DMS53 treated with DMSO at 0.1 percent for 48 hours (cell line): ENCODE results near the gene ATP2B2.

Experiments used
- DNase-seq: peaks from one replicate; lab custom pipeline; 2025; ENCODE audit not compliant: unreplicated experiment; lab: John Stamatoyannopoulos, UW

ATP2B2 gene

DNA sequence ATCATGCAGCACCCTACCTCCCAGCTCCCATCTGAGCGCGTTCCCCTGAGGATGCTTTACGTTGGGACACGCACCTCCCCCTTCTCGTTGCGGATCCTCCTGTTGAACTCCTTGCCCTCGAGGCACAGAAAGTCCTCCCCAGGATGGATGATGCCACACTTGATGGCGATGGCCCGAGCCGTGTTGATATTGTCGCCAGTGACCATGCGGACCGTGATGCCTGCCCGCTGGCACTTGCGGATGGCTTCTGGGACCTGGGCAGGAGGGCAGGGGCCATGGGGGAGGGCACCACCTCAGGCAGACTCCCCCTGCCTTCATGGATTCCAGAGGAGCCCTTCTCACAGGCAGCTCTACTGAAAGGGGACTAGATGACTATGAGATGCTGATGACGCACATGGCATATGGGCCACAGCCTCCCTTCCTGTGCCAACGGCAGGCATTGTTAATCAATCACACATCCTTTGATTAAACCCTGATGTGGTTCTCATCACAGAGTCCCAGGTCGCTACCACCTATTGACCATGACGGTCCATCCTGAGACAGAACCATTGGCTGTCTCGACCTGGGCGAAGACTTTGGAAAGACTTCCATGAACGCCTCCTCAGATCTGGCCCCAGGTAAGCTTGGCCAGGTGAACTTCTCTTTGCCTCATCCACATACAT, 154.9 kb downstream of the ATP2B2 start:
- DNase-seq = no peak

DNA sequence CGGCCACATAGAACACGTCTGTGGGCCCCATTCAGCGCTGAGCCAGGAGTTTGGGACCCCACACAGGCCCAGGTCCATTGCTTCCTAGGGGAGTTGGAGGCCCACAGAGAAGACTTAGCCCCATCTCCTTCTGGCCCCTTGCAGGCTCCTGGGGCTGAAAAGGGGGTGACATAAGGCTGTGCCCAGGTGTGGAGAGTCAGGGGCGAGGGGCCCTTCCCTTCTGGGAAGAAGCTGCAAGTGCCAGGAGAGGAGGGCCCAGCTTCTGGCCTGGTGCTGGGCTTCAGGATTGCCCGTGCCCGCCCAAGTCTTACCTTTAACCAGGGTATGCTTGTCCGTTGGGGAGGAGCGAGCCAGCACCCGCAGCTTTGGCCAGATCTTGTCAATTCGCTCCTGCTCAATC, 155.6 kb downstream of the ATP2B2 start:
- no peak for DNase-seq

GRCh38 chr3:10348404-10348721, 157.0 kb downstream of the ATP2B2 start:
- DNase-seq = no peak

DNA sequence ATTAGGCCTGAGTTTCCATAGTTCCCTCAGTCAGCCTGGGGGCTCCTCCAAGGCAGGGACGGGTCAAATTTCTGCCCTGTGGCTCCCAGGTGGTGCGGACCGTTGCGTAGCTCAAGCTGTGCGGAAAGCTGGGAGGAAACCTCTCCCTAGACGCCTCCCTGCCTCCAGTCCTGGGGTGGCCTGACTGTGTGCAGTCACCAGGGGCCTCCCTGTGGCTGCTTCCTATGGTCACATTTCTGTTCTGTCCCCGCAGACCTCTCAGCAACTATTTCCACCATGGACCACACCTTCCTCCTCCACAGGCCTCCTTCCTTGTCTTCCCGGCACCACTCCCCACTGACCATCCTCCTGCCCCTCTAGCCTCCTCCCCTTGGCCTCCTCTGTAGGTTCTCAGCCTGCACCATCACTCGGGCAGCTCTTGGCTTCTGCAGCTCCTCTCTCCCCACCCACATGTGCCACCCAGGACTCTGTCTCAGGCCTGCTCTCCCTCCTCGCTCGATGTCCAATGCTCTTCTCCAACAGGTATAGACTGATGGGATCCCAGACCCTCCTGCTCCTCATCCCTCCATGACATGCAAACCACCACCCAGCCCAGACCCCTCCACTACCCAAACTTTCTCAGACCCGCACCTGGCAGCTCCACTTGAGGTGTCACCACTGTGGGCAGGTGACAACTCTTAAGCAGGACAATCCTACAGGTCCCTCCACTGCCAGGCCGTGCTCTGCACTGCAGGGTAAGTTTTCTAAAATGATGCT, 157.6 kb downstream of the ATP2B2 start:
- no peak for DNase-seq

DNA sequence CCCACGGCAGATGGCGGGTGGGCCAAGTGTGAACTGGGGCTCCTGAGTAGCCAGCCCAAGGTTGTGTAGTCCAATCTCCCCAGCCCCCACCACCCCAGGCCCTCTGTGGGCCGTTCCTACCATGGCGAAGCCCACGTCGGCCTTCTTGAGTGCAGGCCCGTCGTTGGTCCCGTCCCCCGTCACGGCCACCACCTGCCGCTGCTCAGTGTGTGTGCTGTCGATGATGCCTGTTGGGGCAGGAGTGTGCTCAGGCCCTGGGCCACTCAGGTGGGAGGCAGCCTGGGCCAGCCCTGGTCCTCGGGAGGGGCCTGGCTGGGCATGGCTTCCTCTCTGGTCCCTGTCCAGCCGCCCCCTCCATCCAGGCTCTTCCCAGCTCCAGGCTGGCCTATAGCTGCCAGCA, 159.5 kb downstream of the ATP2B2 start:
- DNase-seq = no peak

DNA sequence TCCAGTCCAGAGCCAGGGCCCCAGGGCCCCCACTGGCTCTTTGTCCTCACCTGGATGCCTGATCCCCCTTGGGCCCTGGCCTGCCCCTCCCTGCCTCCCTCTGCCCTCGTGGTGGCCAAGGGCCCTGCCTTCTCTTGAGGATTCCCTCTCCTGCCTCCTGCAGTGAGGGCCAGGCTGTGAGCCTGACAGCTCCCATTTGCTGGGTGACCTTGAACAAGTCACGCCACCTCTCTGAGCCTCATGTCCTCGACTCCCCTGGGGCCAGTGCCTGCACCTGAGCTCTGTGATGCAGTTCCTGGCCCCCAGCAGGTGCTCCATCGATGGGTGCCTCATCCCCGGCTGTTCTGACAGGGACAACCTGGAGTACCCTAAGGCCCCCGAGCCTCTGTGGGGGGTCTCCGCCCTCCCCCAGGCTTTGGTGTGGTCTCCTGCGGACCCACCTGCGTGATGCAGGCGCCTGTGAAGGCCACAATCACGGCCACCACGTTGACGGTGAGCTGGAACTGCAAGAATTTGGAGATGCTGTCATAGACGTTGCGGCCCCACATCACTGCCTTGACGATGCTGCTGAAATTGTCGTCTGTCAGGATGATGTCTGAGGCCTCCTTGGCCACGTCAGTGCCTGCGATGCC, 160.3 kb downstream of the ATP2B2 start:
- no peak for DNase-seq

DNA sequence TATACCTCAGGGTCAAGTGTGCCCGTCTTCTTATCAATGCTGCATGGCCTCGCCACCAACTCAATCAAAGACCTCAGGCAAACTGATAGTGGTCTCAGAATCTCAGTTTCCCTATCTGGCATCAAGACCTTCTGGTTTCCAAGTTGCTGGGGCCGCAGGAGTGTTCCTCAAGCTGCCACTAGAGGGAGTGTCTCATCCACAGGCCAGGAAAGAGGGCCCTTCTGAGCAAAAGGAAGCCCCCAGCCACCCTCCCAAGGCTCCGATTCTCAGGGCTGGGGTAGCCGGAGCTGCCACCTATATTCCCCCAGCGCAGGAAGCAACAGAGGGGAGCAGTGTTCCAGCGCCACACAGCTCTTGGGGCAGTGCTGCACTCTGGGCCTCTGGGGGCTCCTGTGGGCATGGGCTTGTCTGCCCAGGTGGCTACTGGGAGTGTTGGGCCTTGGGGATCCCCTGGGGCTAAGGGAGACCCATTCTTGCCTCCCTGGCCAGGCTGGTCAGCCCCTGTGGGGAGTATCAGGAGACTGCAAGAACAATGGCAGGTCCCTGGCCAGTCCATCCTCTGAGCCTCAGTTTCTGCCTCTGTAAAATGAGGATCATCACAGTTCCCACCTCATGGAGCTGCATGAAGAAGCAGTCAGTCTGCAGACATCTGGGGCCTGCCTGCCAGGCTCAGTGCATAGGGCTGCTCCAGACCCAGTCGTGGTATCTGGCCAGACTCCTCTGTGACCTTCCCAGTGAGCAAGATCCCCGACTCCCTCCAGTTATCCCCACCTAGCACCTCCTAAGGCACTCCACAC, 161.0 kb downstream of the ATP2B2 start:
- no peak for DNase-seq

DNA sequence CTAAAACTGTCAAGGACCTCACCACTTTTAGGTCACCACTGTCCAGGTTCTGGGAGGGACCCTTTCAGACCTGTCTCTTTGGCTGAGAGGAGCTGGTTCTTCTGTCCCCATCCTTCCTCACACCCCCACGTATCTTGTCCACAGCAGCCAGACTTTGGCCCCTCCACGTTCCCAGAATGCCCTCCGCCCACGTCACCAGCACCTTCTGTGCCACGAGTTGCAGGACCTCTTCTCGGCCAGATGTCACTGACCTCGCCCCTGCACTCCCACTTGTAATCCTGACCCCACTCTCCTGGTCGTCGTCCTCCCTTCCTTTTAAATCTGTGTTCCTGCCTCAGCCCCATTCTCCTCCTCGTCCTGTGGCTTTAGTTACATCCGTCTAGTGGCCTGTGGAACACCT, 161.9 kb downstream of the ATP2B2 start:
- no peak for DNase-seq

DNA sequence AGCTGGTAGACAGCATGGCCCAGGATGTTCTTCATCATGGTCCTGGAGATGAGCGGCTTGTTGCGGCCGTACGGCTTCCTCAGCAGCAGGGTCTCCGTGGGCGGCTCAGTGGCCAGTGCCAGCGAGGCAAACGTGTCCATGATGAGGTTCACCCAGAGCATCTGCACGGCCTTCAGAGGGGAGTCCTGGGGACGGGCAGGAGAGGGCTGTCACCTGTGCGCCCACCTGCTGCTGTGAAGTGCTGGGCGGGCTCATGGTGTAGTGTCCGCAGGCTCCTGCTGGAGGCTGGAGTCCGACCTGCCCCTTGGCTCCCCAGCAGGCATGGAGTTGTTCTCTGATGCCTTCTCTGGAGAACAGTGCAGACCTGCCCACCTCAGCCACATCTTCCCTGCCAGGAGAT, 162.6 kb downstream of the ATP2B2 start:
- DNase-seq = no peak

- DNase-seq = no peak
Measured at GRCh38 chr3:10341901-10342398, 163.4 kb downstream of the ATP2B2 start.

DNA sequence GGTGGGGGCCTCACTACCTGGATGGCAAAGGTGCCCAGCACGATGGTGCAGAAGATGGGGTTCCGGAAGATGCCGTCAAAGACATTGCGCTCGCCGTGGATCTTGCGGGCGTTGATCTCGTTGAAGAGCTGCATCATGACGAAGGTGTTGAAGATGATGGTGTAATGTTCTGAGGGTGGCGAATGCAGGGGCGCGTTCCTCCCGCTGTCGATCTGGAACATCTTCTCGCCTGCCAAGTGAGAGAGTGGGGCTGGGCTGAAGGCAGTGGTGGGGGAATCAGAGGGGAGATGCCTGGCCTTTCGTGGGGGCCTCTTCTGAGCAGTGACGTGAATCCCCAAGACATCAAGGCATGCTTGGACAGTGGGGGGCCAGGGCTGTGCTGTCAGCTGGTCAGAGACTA, 164.9 kb downstream of the ATP2B2 start:
- no peak for DNase-seq

GRCh38 chr3:10340046-10340445, 165.3 kb downstream of the ATP2B2 start:
- no peak for DNase-seq

GRCh38 chr3:10339376-10339955, 165.9 kb downstream of the ATP2B2 start:
- DNase-seq = no peak

GRCh38 chr3:10338591-10339353, 166.6 kb downstream of the ATP2B2 start:
- no peak for DNase-seq

DNA sequence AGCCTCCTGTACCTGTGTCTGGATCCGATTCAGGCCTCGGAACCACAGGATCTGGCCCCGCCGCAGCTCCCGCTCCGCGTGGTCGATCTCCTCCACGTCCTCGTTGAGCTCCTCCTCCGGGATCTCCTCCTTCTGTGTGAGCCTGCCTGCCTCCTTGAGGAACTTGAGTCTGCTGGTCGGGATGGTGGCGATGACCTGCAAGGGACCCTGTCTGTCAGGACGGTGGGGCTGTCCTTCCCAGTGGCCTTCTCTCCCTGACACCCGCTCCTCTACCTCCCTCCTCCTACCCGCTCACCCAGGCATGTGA, 167.3 kb downstream of the ATP2B2 start:
- DNase-seq = no peak

GRCh38 chr3:10337323-10338163, 167.8 kb downstream of the ATP2B2 start:
- DNase-seq = no peak

GRCh38 chr3:10336761-10337160, 168.6 kb downstream of the ATP2B2 start:
- no peak for DNase-seq

DNA sequence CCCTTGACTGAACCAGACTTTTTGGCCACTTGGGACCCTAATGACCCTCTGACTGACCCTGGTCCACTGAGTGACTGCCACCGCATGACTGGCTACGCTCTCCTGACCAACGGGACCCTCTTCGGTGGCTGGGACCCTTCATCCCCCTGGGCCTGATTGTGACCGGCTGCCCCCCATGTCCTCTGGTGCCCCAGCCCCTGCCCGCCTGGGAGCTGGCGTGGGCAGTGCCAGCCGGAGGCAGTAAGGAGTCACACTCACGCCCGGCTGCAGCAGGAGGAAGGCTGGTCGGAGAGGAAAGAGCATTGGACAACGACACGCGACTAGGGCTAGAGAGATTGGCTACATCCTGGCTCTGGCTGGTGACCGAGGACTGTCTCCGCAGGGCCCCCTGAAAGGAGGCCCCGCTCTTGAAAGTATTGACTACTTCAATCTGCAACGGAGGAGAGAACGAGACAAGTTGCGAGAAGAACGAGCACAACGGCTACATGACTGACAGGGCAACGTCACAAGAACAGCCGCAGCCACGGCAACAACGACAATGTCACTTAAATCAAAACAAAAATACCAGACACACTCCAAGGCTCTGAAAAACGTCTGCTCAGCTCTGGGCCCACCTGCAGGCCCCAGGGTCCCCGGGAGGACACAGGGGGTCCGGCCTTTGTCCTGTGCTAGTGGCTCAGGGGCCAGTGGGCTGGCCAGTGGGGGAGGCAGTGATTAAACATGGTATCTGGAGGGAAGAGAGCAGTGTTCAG, 169.3 kb downstream of the ATP2B2 start:
- no peak for DNase-seq

- no peak for DNase-seq
Measured at GRCh38 chr3:10335190-10335738, 170.1 kb downstream of the ATP2B2 start.
